SU-DHL-6 (cell line): Measurements from ENCODE around the gene P2RY14.

Source experiments
- H2AFZ ChIP-seq: fragments of 200-600 bp; sonication (generic); 2 replicates; pipeline ENCODE4 v1.6.1; 2014; ENCODE audit warnings: low read depth, mild to moderate bottlenecking, moderate library complexity, mixed read lengths, antibody characterized with exemption, low read length; ENCODE audit not compliant: severe bottlenecking
- H3F3A ChIP-seq: fragments of 200-600 bp; shearing (Covaris generic); 2 replicates; pipeline ENCODE4 v1.6.0; 2016; ENCODE audit warnings: antibody characterized with exemption, mild to moderate bottlenecking; ENCODE audit not compliant: insufficient read depth
- H3K27ac ChIP-seq: fragments of 200-600 bp; sonication (generic); 2 replicates; pipeline ENCODE4 v1.5.1; 2016; ENCODE audit warnings: low read depth, mild to moderate bottlenecking, low read length, moderate library complexity, mixed read lengths
- H3K27me3 ChIP-seq: fragments of 200-600 bp; sonication (generic), shearing (Covaris generic); 2 replicates; pipeline ENCODE4 v1.6.0; 2014; ENCODE audit warnings: mild to moderate bottlenecking, low read length
- H3K36me3 ChIP-seq: fragments of 200-600 bp; sonication (generic); 2 replicates; pipeline ENCODE4 v1.6.1; 2014; ENCODE audit warnings: mild to moderate bottlenecking, low read length, mixed read lengths
- H3K4me2 ChIP-seq: fragments of 300-600, 200-600 bp; shearing (Covaris generic), sonication (generic); 2 replicates; pipeline ENCODE4 v1.6.0; 2014; ENCODE audit warnings: low read length, low read depth, mild to moderate bottlenecking; ENCODE audit not compliant: poor library complexity, severe bottlenecking
- H3K4me3 ChIP-seq: fragments of 200-600 bp; sonication (generic); 2 replicates; pipeline ENCODE4 v1.5.1; 2014; ENCODE audit warnings: antibody characterized with exemption, low read length, mild to moderate bottlenecking, mixed read lengths; ENCODE audit not compliant: insufficient read depth, poor library complexity, severe bottlenecking
- H3K79me2 ChIP-seq: fragments of 200-600 bp; sonication (generic); 2 replicates; pipeline ENCODE4 v1.6.1; 2014; ENCODE audit warnings: mild to moderate bottlenecking, low read length, moderate library complexity; ENCODE audit not compliant: insufficient read depth
- H3K9ac ChIP-seq: fragments of 200-600 bp; sonication (generic); 2 replicates; pipeline ENCODE4 v1.7.0; 2014; ENCODE audit warnings: mild to moderate bottlenecking, low read length
- H3K9me2 ChIP-seq: fragments of 200-600 bp; sonication (generic); replicated peaks from 2 replicates; pipeline ENCODE4 v1.6.1; 2014; ENCODE audit warnings: low read length; ENCODE audit not compliant: insufficient read depth
- H3K9me3 ChIP-seq: fragments of 200-600 bp; sonication (generic); 2 replicates; pipeline ENCODE4 v1.6.1; 2014; ENCODE audit warnings: low read length, mixed read lengths; ENCODE audit not compliant: insufficient read depth
- H4K20me1 ChIP-seq: fragments of 200-600 bp; sonication (generic); 2 replicates; pipeline ENCODE4 v1.6.1; 2014; ENCODE audit warnings: low read depth, mild to moderate bottlenecking, antibody characterized with exemption, low read length, moderate library complexity, mixed read lengths
- EZH2phosphoT487 ChIP-seq: fragments of 200-600 bp; sonication (generic), shearing (Covaris generic); conservative IDR thresholded peaks from 2 replicates; pipeline ENCODE4 v1.6.1; 2018; ENCODE audit warnings: mild to moderate bottlenecking, antibody characterized with exemption, low read length, moderate library complexity, mixed read lengths
- TF ChIP-seq, protein P1 (sequence below): fragments of 200-600 bp; sonication (generic); IDR thresholded peaks from one replicate; pipeline ENCODE4 v1.5.1; 2017; ENCODE audit warnings: antibody characterized with exemption, mild to moderate bottlenecking, low read length, moderate library complexity; ENCODE audit not compliant: insufficient read depth, poor library complexity, severe bottlenecking

The P2RY14 gene

GRCh38 chr3:151198849-151199248 lies 79.5 kb downstream of the P2RY14 start:
- Histone ChIP-seq H3K4me3 (no peak overlapping the region), H3K9ac (no peak overlapping the region), H3K79me2 (no peaks in the 10 kb centered on the region), H3K27ac (no peak overlapping the region), H4K20me1 (no peaks in the 10 kb centered on the region), H3K9me2 (no peaks in the 10 kb centered on the region), H3K9me3 (no peaks in the 10 kb centered on the region), H3K4me2 (no peak overlapping the region), H2AFZ (no peak overlapping the region), H3K36me3 (0 out of 2 replicates have a peak, but pooled peaks cover 4% of the 10 kb centered on the region), H3F3A (no peaks in the 10 kb centered on the region), H3K27me3 (no peaks in the 10 kb centered on the region)
- TF ChIP-seq, protein P1, sequence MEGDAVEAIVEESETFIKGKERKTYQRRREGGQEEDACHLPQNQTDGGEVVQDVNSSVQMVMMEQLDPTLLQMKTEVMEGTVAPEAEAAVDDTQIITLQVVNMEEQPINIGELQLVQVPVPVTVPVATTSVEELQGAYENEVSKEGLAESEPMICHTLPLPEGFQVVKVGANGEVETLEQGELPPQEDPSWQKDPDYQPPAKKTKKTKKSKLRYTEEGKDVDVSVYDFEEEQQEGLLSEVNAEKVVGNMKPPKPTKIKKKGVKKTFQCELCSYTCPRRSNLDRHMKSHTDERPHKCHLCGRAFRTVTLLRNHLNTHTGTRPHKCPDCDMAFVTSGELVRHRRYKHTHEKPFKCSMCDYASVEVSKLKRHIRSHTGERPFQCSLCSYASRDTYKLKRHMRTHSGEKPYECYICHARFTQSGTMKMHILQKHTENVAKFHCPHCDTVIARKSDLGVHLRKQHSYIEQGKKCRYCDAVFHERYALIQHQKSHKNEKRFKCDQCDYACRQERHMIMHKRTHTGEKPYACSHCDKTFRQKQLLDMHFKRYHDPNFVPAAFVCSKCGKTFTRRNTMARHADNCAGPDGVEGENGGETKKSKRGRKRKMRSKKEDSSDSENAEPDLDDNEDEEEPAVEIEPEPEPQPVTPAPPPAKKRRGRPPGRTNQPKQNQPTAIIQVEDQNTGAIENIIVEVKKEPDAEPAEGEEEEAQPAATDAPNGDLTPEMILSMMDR: no peak
- TF ChIP-seq EZH2phosphoT487: no peak

- Histone ChIP-seq H3K36me3 (0 out of 2 replicates have a peak, but pooled peaks cover 8% of the 10 kb centered on the region), H3K9me3 (no peaks in the 10 kb centered on the region), H3K4me2 (no peak overlapping the region), H3K27me3 (no peaks in the 10 kb centered on the region), H3F3A (no peaks in the 10 kb centered on the region), H3K9me2 (no peaks in the 10 kb centered on the region), H3K79me2 (no peaks in the 10 kb centered on the region), H2AFZ (no peak overlapping the region), H3K4me3 (no peak overlapping the region), H4K20me1 (no peaks in the 10 kb centered on the region), H3K27ac (no peak overlapping the region), H3K9ac (no peak overlapping the region)
- TF ChIP-seq EZH2phosphoT487: no peak
- TF ChIP-seq, protein P1: no peak
Measured at GRCh38 chr3:151197981-151198767, 80.2 kb downstream of the P2RY14 start.

- H3K36me3 ChIP-seq: 0 out of 2 replicates have a peak, but pooled peaks cover 11% of the 10 kb centered on the region
- no peaks in the 10 kb centered on the region for H3K9me2 ChIP-seq
- H3K4me2 ChIP-seq: no peak overlapping the region
- H3K9me3 ChIP-seq: no peaks in the 10 kb centered on the region
- no peaks in the 10 kb centered on the region for H4K20me1 ChIP-seq
- H2AFZ ChIP-seq: no peak overlapping the region
- no peaks in the 10 kb centered on the region for H3K27me3 ChIP-seq
- TF ChIP-seq EZH2phosphoT487: no peak
- TF ChIP-seq, protein P1: no peak
- H3K9ac ChIP-seq: no peak overlapping the region
- H3K27ac ChIP-seq: no peak overlapping the region
- no peaks in the 10 kb centered on the region for H3F3A ChIP-seq
- no peaks in the 10 kb centered on the region for H3K79me2 ChIP-seq
- no peak overlapping the region for H3K4me3 ChIP-seq
Measured at GRCh38 chr3:151197228-151197627, 81.1 kb downstream of the P2RY14 start.
